ENCODE data around the gene HSD3B7. TPM values are rescaled to one million over a fixed set of nuclear protein-coding genes. Genes with fewer than 3 reads are reported as not detected.

The HSD3B7 gene
- total RNA-seq, 2 donors from 2014 or later: 2.4 to 4.7 TPM

DNA sequence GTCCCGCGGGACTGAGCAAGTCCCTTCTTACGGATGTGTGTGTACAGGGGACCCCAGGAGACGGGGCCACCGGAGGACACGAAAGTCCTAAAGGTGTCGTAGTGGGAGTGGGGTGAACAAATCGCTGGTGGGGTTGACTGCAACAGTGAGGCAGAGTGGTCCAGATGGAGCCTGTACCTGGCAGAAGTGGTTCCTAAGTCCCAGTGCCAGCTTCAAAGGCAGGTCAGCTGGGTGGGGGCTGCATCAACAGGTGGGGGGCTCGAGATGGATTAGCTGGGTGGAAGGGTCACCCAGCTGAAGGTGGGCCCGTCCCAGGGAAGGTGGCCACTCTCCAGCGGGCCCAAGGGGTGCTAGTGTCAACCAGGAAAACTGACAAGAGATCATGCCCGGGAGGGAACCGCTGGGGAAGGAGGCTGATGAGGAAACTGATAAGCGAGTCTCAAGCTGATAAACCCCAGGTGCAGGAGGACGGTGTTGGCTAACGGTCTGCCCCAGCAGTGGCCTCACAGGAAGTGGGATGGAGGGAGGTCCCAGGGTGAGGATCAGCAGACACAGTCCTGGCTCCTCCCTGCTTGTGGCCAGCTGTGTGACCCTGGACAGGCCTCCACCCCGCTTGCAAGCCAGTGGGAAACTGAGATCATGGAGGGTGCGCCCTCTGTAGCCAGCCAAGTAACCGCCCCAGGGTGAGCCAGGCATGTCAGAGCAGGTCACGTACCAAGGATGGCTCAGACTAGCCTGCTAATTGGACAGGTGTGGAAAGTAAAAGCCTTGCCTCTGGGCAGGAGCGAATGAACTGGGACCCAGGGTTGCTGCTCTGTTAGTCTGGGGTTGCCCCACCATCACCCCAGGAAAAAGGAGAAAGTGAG is 35.1 kb upstream of the HSD3B7 start:
- peak; percentile 57 to 65 for ATAC-seq (replicated peaks in 1 of 2)
- Mint-ChIP-seq H3K9me3 (no peaks in the 10 kb centered on the region), H3K4me3 (peak overlapping the region; percentile 93 to 96), H3K27ac (peak overlapping the region; percentile 73), H3K36me3 (ENCODE audit: insufficient read depth in 2 of 2) (peaks cover 0 to 2% of the 10 kb centered on the region in 2 donors), H3K4me1 (ENCODE audit: low read depth) (peaks cover 22% of the 10 kb centered on the region), H3K27me3 (ENCODE audit: low read depth) (no peaks in the 10 kb centered on the region)
- DNase-seq: peak; percentile 46 to 61

DNA sequence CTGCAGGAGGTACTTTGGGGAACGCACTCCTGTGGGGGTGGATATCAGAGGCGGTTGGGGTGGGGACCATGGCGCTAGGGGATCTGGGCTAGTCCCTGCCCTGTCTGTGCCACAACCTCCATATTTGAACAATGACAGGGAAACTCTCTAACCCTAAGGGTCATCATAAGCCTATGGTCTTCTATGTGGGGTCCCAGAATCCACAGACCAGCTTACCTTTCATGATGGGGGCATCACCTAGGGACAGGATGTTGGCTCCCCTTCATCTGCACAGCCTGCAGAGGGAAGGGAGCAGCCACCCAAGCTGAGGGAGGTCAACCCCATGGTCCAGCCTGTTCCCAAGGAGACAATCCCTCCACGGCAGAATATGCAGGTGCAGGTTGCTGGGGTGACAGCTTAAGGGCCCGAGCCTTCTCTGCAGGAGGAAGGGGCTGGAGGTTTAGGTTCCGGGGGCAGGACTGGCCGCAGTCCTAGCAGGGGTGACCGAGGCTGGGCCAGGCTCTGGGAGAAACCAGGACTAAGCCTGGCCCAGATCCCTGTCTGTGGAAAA is 34.4 kb upstream of the HSD3B7 start:
- H3K36me3 Mint-ChIP-seq (ENCODE audit: insufficient read depth in 2 of 2): peaks cover 0 to 2% of the 10 kb centered on the region in 2 donors
- H3K4me3 Mint-ChIP-seq: peak overlapping the region; percentile 93 to 96
- H3K4me1 Mint-ChIP-seq (ENCODE audit: low read depth): peaks cover 22% of the 10 kb centered on the region
- no peaks in the 10 kb centered on the region for H3K27me3 Mint-ChIP-seq (ENCODE audit: low read depth)
- H3K27ac Mint-ChIP-seq: no peak overlapping the region
- no peak for DNase-seq
- peak in 1 of 2 donors; percentile 1 for ATAC-seq (replicated peaks in 1 of 2)
- H3K9me3 Mint-ChIP-seq: no peaks in the 10 kb centered on the region

DNA sequence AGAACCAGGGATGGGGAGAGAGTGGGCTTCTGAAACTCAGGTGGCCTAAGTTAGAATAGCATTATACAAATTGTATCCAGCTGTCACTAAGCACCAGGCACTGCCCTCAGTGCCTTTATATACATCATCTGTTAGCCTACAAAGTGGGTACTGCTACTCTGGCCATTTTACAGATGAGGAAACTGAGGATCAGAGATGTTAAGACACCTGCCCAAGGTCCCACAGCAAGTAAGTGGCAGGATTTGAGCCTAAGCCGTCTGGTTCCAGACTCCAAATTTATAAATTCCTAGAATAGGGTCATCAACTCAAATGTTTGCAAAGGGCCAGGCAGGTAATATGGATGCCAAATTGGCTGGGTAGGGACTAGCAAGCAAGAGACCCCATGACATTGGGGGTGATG is 33.8 kb upstream of the HSD3B7 start:
- H3K36me3 Mint-ChIP-seq (ENCODE audit: insufficient read depth in 2 of 2): no peaks in the 10 kb centered on the region
- no peak for ATAC-seq (replicated peaks in 1 of 2)
- no peaks in the 10 kb centered on the region for H3K27me3 Mint-ChIP-seq (ENCODE audit: low read depth)
- H3K4me3 Mint-ChIP-seq: peak overlapping the region; percentile 17 to 32
- DNase-seq: no peak
- H3K27ac Mint-ChIP-seq: no peak overlapping the region
- H3K4me1 Mint-ChIP-seq (ENCODE audit: low read depth): peaks cover 25% of the 10 kb centered on the region
- no peaks in the 10 kb centered on the region for H3K9me3 Mint-ChIP-seq

DNA sequence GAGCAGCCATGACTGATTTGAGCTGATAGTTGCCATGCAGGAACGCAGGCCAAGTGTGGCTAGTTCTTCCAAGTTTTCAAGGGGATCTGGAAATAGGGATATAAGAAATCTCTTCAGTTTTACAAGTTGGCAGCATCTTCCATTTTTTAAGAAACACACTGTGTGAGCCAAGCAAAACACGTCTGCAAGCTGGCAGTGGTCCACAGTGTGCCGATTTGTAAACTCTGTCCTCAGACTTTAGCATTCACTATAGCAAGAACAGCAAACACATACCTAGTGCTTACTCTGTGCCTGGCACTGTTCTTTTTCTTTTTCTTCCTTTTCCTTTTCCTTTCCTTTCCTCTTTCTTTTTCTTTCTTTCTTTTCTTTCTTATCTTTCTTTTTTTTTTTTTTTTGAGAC is 33.3 kb upstream of the HSD3B7 start:
- DNase-seq (no peak), ATAC-seq (replicated peaks in 1 of 2) (no peak)
- H3K27me3 Mint-ChIP-seq (ENCODE audit: low read depth): no peaks in the 10 kb centered on the region
- H3K4me1 Mint-ChIP-seq (ENCODE audit: low read depth): peaks cover 29% of the 10 kb centered on the region
- no peaks in the 10 kb centered on the region for H3K36me3 Mint-ChIP-seq (ENCODE audit: insufficient read depth in 2 of 2)
- H3K9me3 Mint-ChIP-seq: no peaks in the 10 kb centered on the region
- no peak overlapping the region for H3K4me3 Mint-ChIP-seq
- no peak overlapping the region for H3K27ac Mint-ChIP-seq

DNA sequence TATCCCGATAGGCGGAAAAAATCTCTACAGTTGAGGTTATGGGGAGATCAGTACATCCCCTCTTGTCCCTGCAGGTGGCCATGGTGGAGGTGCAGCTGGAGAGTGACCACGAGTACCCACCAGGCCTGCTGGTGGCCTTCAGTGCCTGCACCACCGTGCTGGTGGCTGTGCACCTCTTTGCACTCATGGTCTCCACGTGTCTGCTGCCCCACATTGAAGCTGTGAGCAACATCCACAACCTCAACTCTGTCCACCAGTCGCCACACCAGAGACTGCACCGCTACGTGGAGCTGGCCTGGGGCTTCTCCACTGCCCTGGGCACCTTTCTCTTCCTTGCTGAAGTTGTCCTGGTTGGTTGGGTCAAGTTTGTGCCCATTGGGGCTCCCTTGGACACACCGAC is 31.9 kb upstream of the HSD3B7 start:
- H3K27me3 Mint-ChIP-seq (ENCODE audit: low read depth): no peaks in the 10 kb centered on the region
- H3K4me3 Mint-ChIP-seq: no peak overlapping the region
- DNase-seq (no peak), ATAC-seq (replicated peaks in 1 of 2) (no peak)
- H3K4me1 Mint-ChIP-seq (ENCODE audit: low read depth): peaks cover 29% of the 10 kb centered on the region
- no peak overlapping the region for H3K27ac Mint-ChIP-seq
- H3K9me3 Mint-ChIP-seq: no peaks in the 10 kb centered on the region
- no peaks in the 10 kb centered on the region for H3K36me3 Mint-ChIP-seq (ENCODE audit: insufficient read depth in 2 of 2)

DNA sequence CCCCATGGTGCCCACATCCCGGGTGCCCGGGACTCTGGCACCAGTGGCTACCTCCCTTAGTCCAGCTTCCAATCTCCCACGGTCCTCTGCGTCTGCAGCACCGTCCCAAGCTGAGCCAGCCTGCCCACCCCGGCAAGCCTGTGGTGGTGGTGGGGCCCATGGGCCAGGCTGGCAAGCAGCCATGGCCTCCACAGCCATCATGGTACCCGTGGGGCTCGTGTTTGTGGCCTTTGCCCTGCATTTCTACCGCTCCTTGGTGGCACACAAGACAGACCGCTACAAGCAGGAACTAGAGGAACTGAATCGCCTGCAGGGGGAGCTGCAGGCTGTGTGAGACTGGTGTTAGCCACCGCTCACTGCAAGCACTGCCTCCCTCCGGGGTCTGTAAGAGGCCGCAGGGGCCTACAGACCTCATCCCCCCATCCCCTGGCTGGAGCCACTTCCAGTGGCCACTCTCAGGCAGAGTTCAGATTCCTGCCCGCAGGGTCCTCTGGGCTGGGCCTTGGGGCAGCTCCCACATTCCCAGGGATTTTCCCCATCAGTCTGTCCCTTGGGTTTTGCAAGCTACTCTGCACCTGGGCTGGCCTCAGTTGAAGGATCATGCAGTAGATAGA is 31.4 kb upstream of the HSD3B7 start:
- Mint-ChIP-seq H3K4me1 (ENCODE audit: low read depth) (peaks cover 34% of the 10 kb centered on the region), H3K36me3 (ENCODE audit: insufficient read depth in 2 of 2) (peaks cover 0 to 2% of the 10 kb centered on the region in 2 donors), H3K9me3 (no peaks in the 10 kb centered on the region), H3K27ac (no peak overlapping the region), H3K4me3 (no peak overlapping the region), H3K27me3 (ENCODE audit: low read depth) (no peaks in the 10 kb centered on the region)
- DNase-seq (peak; percentile 74), ATAC-seq (replicated peaks in 1 of 2) (peak; percentile 16 to 27)

DNA sequence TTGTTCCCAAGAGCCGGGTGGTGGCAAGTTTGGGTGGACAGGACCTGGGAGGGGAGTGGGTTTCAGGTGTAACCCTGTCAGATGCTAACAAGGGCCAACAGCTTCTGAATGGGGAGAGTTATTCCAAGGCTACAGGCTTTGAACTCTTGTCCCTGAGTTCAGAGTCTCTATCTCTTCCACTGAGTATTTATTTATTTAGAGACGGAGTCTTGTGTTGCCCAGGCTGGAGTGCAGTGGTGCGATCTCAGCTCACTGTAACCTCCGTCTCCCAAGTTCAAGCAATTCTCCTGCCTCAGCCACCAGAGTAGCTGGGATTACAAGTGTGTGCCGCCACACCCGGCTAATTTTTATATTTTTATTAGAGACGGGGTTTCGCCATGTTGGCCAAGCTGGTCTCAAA is 30.0 kb upstream of the HSD3B7 start:
- H3K27ac Mint-ChIP-seq: no peak overlapping the region
- H3K36me3 Mint-ChIP-seq (ENCODE audit: insufficient read depth in 2 of 2): peaks cover under 1 to 10% of the 10 kb centered on the region in 2 donors
- no peaks in the 10 kb centered on the region for H3K27me3 Mint-ChIP-seq (ENCODE audit: low read depth)
- no peaks in the 10 kb centered on the region for H3K9me3 Mint-ChIP-seq
- DNase-seq: no peak
- H3K4me3 Mint-ChIP-seq: no peak overlapping the region
- ATAC-seq (replicated peaks in 1 of 2): no peak
- H3K4me1 Mint-ChIP-seq (ENCODE audit: low read depth): peaks cover 42% of the 10 kb centered on the region

DNA sequence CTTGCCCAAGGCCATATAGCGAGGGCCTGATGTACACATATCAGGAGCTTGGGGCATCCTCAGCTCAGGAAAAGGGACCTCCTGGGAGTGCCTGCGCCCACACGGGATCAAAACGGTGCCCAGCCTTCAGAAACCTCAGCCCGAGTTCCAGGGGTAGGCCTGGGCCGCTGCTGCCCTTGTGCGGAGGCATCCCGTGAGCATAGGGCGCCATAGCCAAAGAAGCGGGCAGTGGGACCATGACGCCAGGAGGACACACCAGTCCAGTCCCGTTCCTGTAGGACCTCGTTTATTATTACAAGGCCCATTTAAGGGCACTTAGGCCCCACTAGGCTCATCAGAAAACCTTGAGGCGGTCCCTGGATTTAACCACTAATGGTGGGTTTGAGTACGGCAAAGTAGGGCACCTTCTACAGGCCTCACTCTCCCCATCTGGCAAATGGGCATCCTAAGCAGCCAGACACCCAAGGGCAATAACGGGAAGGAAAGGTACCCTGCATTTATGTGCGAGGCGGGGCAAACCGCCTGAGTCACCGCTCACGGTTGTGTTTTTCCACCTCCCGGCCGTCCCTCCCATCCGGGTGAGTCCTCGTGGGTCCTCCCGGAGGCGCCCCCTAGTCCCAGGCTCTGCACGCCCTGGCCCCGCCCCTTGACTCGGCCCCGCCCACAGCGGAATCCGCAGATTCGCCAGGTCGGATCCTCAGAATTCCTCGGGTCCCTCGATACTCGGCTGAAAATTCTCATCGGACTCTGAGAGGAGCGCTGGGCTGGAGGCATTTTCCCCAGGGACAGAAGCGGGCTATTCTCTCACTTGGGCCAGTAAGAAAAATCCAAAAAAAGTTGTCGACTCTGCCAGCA is 28.2 kb upstream of the HSD3B7 start:
- peak; percentile 91 to 94 for DNase-seq

DNA sequence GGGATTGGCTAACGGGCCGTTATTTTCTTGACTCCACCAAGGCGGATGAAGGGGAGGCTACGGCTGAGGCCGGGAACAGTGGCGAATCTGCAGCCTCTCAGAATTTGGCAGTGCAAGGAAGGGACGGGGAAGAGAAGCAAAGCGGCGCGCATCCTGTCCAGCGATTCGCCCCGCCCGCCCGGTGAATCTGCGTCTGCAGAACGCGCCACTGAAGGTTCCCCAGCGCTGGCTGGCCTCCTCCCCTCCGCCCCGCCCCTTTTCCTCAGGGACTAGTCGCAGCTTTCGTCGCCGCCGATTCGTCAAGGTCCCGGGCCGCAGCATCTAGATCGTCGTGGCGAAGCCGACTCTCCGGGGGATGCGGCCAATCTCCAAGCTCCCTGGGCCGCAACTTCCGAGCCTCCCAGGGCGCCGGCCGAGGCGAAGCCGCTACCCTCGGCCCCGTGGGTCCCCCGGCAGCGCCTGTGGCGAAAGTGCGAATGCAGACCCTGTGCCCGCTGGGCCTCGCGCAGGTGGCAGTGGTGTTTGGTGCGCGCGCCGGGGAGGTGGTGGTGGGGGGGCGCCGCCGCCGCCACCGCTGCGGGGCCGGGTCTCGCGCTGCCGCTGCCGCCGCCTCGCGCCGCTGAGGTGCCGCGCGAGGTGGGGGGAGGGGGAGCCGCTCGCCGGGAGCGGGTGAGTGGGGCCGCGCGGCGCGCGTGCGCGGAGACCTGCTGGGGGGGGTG is 27.4 kb upstream of the HSD3B7 start, which contains the start of gene SETD1A:
Gene SETD1A (plus strand): TSS at position 299 of the 719 bp plus-strand sequence. CDS start 978 bp downstream, outside the sequence.
- no peaks in the 10 kb centered on the region for H3K9me3 Mint-ChIP-seq

More for the DNA sequence above, 28.2 kb upstream of the HSD3B7 start:
- Mint-ChIP-seq H3K27me3 (ENCODE audit: low read depth) (no peaks in the 10 kb centered on the region), H3K4me3 (peak overlapping the region; percentile 95 to 98), H3K27ac (peak overlapping the region; percentile 99), H3K4me1 (ENCODE audit: low read depth) (peaks cover 38% of the 10 kb centered on the region), H3K36me3 (ENCODE audit: insufficient read depth in 2 of 2) (peaks cover 6 to 25% of the 10 kb centered on the region in 2 donors), H3K9me3 (no peaks in the 10 kb centered on the region)
- peak; percentile 79 to 81 for ATAC-seq (replicated peaks in 1 of 2)

DNA sequence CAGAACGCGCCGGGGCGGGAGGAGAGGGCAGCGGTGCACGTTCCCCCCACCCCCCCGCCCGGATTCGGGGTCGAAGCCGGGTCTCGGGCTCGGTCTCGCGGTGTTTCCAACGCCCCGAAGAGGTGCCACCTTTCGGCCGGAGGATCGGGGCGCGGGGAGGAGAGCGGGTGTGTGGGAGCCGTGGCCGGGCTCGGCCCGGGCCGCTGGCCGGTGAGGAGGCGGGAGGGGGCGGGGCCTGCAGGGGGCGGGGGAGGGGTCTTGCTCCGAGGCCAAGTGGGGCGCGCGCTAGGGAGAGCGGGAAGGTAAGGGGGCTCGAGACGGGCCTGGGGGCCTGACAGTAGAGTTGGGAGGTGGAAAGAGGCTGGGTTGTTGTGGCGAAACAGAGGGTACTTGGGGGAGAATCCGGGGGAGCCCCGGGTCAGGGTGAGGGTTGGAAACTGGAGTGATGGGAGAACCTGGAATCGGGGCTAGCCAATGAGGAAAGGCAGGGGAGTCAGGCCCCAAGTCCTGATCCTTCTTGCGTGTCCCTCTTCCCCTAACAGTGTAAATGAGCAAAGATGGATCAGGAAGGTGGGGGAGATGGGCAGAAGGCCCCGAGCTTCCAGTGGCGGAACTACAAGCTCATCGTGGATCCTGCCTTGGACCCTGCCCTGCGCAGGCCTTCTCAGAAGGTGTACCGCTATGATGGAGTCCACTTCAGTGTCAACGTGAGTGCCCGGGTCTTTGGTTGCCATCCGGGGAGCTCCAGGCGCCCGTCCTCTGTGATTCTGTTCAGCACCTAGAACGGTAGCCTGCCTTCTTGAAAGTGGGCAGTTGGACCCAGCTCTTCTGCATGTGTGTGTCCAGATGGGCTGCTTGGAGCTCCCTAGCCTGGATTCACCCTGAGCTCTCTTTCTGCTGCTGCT is 26.6 kb upstream of the HSD3B7 start:
- Mint-ChIP-seq H3K27me3 (ENCODE audit: low read depth) (no peaks in the 10 kb centered on the region), H3K4me3 (peak overlapping the region; percentile 98), H3K4me1 (ENCODE audit: low read depth) (peaks cover 43% of the 10 kb centered on the region), H3K9me3 (no peaks in the 10 kb centered on the region), H3K27ac (peak overlapping the region; percentile 93), H3K36me3 (ENCODE audit: insufficient read depth in 2 of 2) (peaks cover 11 to 34% of the 10 kb centered on the region in 2 donors)
- ATAC-seq (replicated peaks in 1 of 2) (peak; percentile 20 to 22), DNase-seq (peak; percentile 63 to 67)

More for the DNA sequence above, 27.4 kb upstream of the HSD3B7 start, which contains the start of gene SETD1A:
- ATAC-seq (replicated peaks in 1 of 2) (peak; percentile 89), DNase-seq (peak; percentile 97 to 98)
- Mint-ChIP-seq H3K4me1 (ENCODE audit: low read depth) (peaks cover 38% of the 10 kb centered on the region), H3K36me3 (ENCODE audit: insufficient read depth in 2 of 2) (peaks cover 6 to 28% of the 10 kb centered on the region in 2 donors), H3K27ac (peak within 1 kb of the TSS; percentile 99), H3K4me3 (peak within 1 kb of the TSS; percentile 98), H3K27me3 (ENCODE audit: low read depth) (no peaks in the 10 kb centered on the region)

DNA sequence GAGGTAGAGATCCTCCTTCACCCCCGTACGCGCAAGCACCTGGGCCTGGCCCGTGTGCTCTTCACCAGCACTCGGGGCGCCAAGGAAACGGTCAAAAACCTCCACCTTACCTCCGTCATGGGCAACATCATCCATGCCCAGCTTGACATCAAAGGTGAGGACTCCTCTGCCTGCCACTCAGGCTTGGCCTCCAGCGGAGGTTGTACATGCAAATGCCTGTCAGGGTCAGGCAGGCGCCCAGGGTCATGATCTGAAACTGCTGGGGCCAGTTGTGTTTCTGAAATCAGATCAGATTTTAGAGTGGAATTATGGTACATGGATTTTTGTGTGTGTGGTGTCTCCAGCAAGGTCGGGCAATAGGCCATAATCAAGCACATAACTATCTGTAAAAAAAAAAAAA is 23.6 kb upstream of the HSD3B7 start:
- Mint-ChIP-seq H3K4me1 (ENCODE audit: low read depth) (peaks cover 32% of the 10 kb centered on the region), H3K36me3 (ENCODE audit: insufficient read depth in 2 of 2) (peaks cover 14 to 45% of the 10 kb centered on the region in 2 donors), H3K27ac (no peak overlapping the region), H3K27me3 (ENCODE audit: low read depth) (no peaks in the 10 kb centered on the region), H3K9me3 (no peaks in the 10 kb centered on the region), H3K4me3 (no peak overlapping the region)
- ATAC-seq (replicated peaks in 1 of 2) (no peak), DNase-seq (no peak)

Measured in activated T-cell treated with anti-CD3 and anti-CD28 coated beads, Interleukin-2, amount 50 U/mL, for 72 hours (primary cell).